Stimulated activated naive CD8-positive, alpha-beta T cell treated with anti-CD3 and anti-CD28 coated beads, Interleukin-15, Interleukin-2, amounts not matched to agents 100 ng/mL and 50 ng/mL, for 24 hours (primary cell): Measurements from ENCODE around the gene XPNPEP1.

Source experiments
- H3K27ac Mint-ChIP-seq: one replicate; pipeline ENCODE4 v1.8.0; 2021; ENCODE audit warnings: mild to moderate bottlenecking, mixed read lengths
- H3K27me3 Mint-ChIP-seq: one replicate; pipeline ENCODE4 v1.8.0; 2021; ENCODE audit warnings: mixed read lengths
- H3K36me3 Mint-ChIP-seq: one replicate; pipeline ENCODE4 v1.8.0; 2021; ENCODE audit warnings: low read depth, mixed read lengths
- H3K4me1 Mint-ChIP-seq: one replicate; pipeline ENCODE4 v1.8.0; 2021; ENCODE audit warnings: low read depth, mixed read lengths
- H3K4me3 Mint-ChIP-seq: one replicate; pipeline ENCODE4 v1.8.0; 2021; ENCODE audit warnings: mild to moderate bottlenecking, mixed read lengths
- H3K9me3 Mint-ChIP-seq: one replicate; pipeline ENCODE4 v1.8.0; 2021; ENCODE audit warnings: mixed read lengths

The XPNPEP1 gene

GRCh38 chr10:109895095-109895818 is 28.1 kb downstream of the XPNPEP1 start:
- no peaks in the 10 kb centered on the region for H3K27me3 Mint-ChIP-seq
- no peaks in the 10 kb centered on the region for H3K9me3 Mint-ChIP-seq
- H3K4me3 Mint-ChIP-seq: no peak overlapping the region
- no peak overlapping the region for H3K27ac Mint-ChIP-seq
- peaks cover 63% of the 10 kb centered on the region for H3K4me1 Mint-ChIP-seq
- peaks cover 71% of the 10 kb centered on the region for H3K36me3 Mint-ChIP-seq

GRCh38 chr10:109894516-109894915 is 28.8 kb downstream of the XPNPEP1 start:
- Mint-ChIP-seq H3K27me3 (no peaks in the 10 kb centered on the region), H3K27ac (no peak overlapping the region), H3K4me3 (no peak overlapping the region), H3K9me3 (no peaks in the 10 kb centered on the region), H3K36me3 (peaks cover 70% of the 10 kb centered on the region), H3K4me1 (peaks cover 62% of the 10 kb centered on the region)

- Mint-ChIP-seq H3K36me3 (peaks cover 64% of the 10 kb centered on the region), H3K27me3 (no peaks in the 10 kb centered on the region), H3K9me3 (no peaks in the 10 kb centered on the region), H3K4me3 (no peak overlapping the region), H3K27ac (no peak overlapping the region), H3K4me1 (peaks cover 53% of the 10 kb centered on the region)
Measured at GRCh38 chr10:109893386-109893785, 29.9 kb downstream of the XPNPEP1 start.

GRCh38 chr10:109892931-109893330 is 30.4 kb downstream of the XPNPEP1 start:
- peaks cover 63% of the 10 kb centered on the region for H3K36me3 Mint-ChIP-seq
- H3K4me3 Mint-ChIP-seq: no peak overlapping the region
- no peaks in the 10 kb centered on the region for H3K27me3 Mint-ChIP-seq
- H3K27ac Mint-ChIP-seq: no peak overlapping the region
- no peaks in the 10 kb centered on the region for H3K9me3 Mint-ChIP-seq
- H3K4me1 Mint-ChIP-seq: peaks cover 53% of the 10 kb centered on the region

GRCh38 chr10:109892117-109892516 is 31.2 kb downstream of the XPNPEP1 start:
- H3K36me3 Mint-ChIP-seq: peaks cover 61% of the 10 kb centered on the region
- peaks cover 54% of the 10 kb centered on the region for H3K4me1 Mint-ChIP-seq
- H3K27ac Mint-ChIP-seq: no peak overlapping the region
- H3K9me3 Mint-ChIP-seq: no peaks in the 10 kb centered on the region
- H3K4me3 Mint-ChIP-seq: no peak overlapping the region
- no peaks in the 10 kb centered on the region for H3K27me3 Mint-ChIP-seq

- Mint-ChIP-seq H3K4me3 (no peak overlapping the region), H3K4me1 (peaks cover 59% of the 10 kb centered on the region), H3K27ac (no peak overlapping the region), H3K36me3 (peaks cover 61% of the 10 kb centered on the region), H3K27me3 (no peaks in the 10 kb centered on the region), H3K9me3 (no peaks in the 10 kb centered on the region)
Measured at GRCh38 chr10:109891105-109891504, 32.2 kb downstream of the XPNPEP1 start.

GRCh38 chr10:109889867-109890266 is 33.4 kb downstream of the XPNPEP1 start:
- H3K27me3 Mint-ChIP-seq: no peaks in the 10 kb centered on the region
- H3K27ac Mint-ChIP-seq: peak overlapping the region; percentile 48
- peaks cover 65% of the 10 kb centered on the region for H3K36me3 Mint-ChIP-seq
- H3K4me3 Mint-ChIP-seq: no peak overlapping the region
- H3K9me3 Mint-ChIP-seq: no peaks in the 10 kb centered on the region
- peaks cover 54% of the 10 kb centered on the region for H3K4me1 Mint-ChIP-seq

- peaks cover 75% of the 10 kb centered on the region for H3K36me3 Mint-ChIP-seq
- no peak overlapping the region for H3K4me3 Mint-ChIP-seq
- H3K27ac Mint-ChIP-seq: no peak overlapping the region
- H3K9me3 Mint-ChIP-seq: no peaks in the 10 kb centered on the region
- H3K4me1 Mint-ChIP-seq: peaks cover 53% of the 10 kb centered on the region
- H3K27me3 Mint-ChIP-seq: no peaks in the 10 kb centered on the region
Measured at GRCh38 chr10:109887776-109888175, 35.5 kb downstream of the XPNPEP1 start.

- no peak overlapping the region for H3K4me3 Mint-ChIP-seq
- H3K36me3 Mint-ChIP-seq: peaks cover 78% of the 10 kb centered on the region
- H3K27me3 Mint-ChIP-seq: no peaks in the 10 kb centered on the region
- peak overlapping the region; percentile 65 for H3K27ac Mint-ChIP-seq
- no peaks in the 10 kb centered on the region for H3K9me3 Mint-ChIP-seq
- peaks cover 48% of the 10 kb centered on the region for H3K4me1 Mint-ChIP-seq
Measured at GRCh38 chr10:109887243-109887642, 36.1 kb downstream of the XPNPEP1 start.

- H3K4me1 Mint-ChIP-seq: peaks cover 43% of the 10 kb centered on the region
- H3K27ac Mint-ChIP-seq: no peak overlapping the region
- no peak overlapping the region for H3K4me3 Mint-ChIP-seq
- H3K27me3 Mint-ChIP-seq: no peaks in the 10 kb centered on the region
- H3K36me3 Mint-ChIP-seq: peaks cover 78% of the 10 kb centered on the region
- no peaks in the 10 kb centered on the region for H3K9me3 Mint-ChIP-seq
Measured at GRCh38 chr10:109886781-109887140, 36.5 kb downstream of the XPNPEP1 start.

GRCh38 chr10:109886037-109886780 is 37.1 kb downstream of the XPNPEP1 start:
- H3K36me3 Mint-ChIP-seq: peaks cover 73% of the 10 kb centered on the region
- peak overlapping the region; percentile 61 for H3K27ac Mint-ChIP-seq
- peaks cover 41% of the 10 kb centered on the region for H3K4me1 Mint-ChIP-seq
- H3K4me3 Mint-ChIP-seq: no peak overlapping the region
- H3K27me3 Mint-ChIP-seq: no peaks in the 10 kb centered on the region
- no peaks in the 10 kb centered on the region for H3K9me3 Mint-ChIP-seq

- Mint-ChIP-seq H3K4me3 (no peak overlapping the region), H3K27me3 (no peaks in the 10 kb centered on the region), H3K9me3 (no peaks in the 10 kb centered on the region), H3K4me1 (peaks cover 31% of the 10 kb centered on the region), H3K36me3 (peaks cover 73% of the 10 kb centered on the region), H3K27ac (no peak overlapping the region)
Measured at GRCh38 chr10:109883859-109884771, 39.2 kb downstream of the XPNPEP1 start.

GRCh38 chr10:109882251-109883057 is 40.9 kb downstream of the XPNPEP1 start:
- peaks cover 74% of the 10 kb centered on the region for H3K36me3 Mint-ChIP-seq
- H3K4me1 Mint-ChIP-seq: peaks cover 30% of the 10 kb centered on the region
- no peak overlapping the region for H3K4me3 Mint-ChIP-seq
- no peak overlapping the region for H3K27ac Mint-ChIP-seq
- H3K27me3 Mint-ChIP-seq: no peaks in the 10 kb centered on the region
- no peaks in the 10 kb centered on the region for H3K9me3 Mint-ChIP-seq

GRCh38 chr10:109881769-109882057 is 41.6 kb downstream of the XPNPEP1 start:
- no peaks in the 10 kb centered on the region for H3K9me3 Mint-ChIP-seq
- H3K27me3 Mint-ChIP-seq: no peaks in the 10 kb centered on the region
- H3K27ac Mint-ChIP-seq: no peak overlapping the region
- peaks cover 22% of the 10 kb centered on the region for H3K4me1 Mint-ChIP-seq
- H3K36me3 Mint-ChIP-seq: peaks cover 74% of the 10 kb centered on the region
- H3K4me3 Mint-ChIP-seq: no peak overlapping the region
